ENCODE data around the gene GABARAPL1.
"Not testable (repeated sequence)": the region's sequence is repeated elsewhere in the genome, so short reads cannot be mapped to it uniquely, and the experiment has no call there.

Gene GABARAPL1

GRCh38 chr12:10197879-10198278 lies 14.8 kb upstream of the GABARAPL1 start:
- no peak for DNase-seq (ENCODE audit: low read depth)

GRCh38 chr12:10204495-10204894 lies 8.2 kb upstream of the GABARAPL1 start:
- not testable (repeated sequence) for DNase-seq (ENCODE audit: low read depth)

GRCh38 chr12:10205220-10205807 lies 7.4 kb upstream of the GABARAPL1 start:
- DNase-seq (ENCODE audit: low read depth) = no peak

- DNase-seq (ENCODE audit: low read depth) = no peak
Observed at GRCh38 chr12:10207136-10207535, 5.5 kb upstream of the GABARAPL1 start.

GRCh38 chr12:10210225-10210624 lies 2.5 kb upstream of the GABARAPL1 start:
- DNase-seq (ENCODE audit: low read depth) = no peak

- no peak for DNase-seq (ENCODE audit: low read depth)
Observed at GRCh38 chr12:10211101-10211939, 1.4 kb upstream of the GABARAPL1 start.

- DNase-seq (ENCODE audit: low read depth) = peak; percentile 83
Observed at GRCh38 chr12:10211940-10212738, 538 bp upstream of the GABARAPL1 start.

GRCh38 chr12:10213168-10214135 lies 775 bp downstream of the GABARAPL1 start:
- peak; percentile 68 for DNase-seq (ENCODE audit: low read depth)

GRCh38 chr12:10214136-10214894 lies 1.6 kb downstream of the GABARAPL1 start:
- no peak for DNase-seq (ENCODE audit: low read depth)

- no peak for DNase-seq (ENCODE audit: low read depth)
Observed at GRCh38 chr12:10214895-10215267, 2.2 kb downstream of the GABARAPL1 start.

- DNase-seq (ENCODE audit: low read depth) = no peak
Observed at GRCh38 chr12:10215436-10215835, 2.8 kb downstream of the GABARAPL1 start.

GRCh38 chr12:10215946-10216345 lies 3.3 kb downstream of the GABARAPL1 start:
- not testable (repeated sequence) for DNase-seq (ENCODE audit: low read depth)

- no peak for DNase-seq (ENCODE audit: low read depth)
Observed at GRCh38 chr12:10218021-10218420, 5.3 kb downstream of the GABARAPL1 start.

- DNase-seq (ENCODE audit: low read depth) = no peak
Observed at GRCh38 chr12:10220398-10221077, 7.9 kb downstream of the GABARAPL1 start.

GRCh38 chr12:10221846-10222245 lies 9.2 kb downstream of the GABARAPL1 start:
- DNase-seq (ENCODE audit: low read depth) = no peak

GRCh38 chr12:10223208-10223607 lies 10.5 kb downstream of the GABARAPL1 start:
- no peak for DNase-seq (ENCODE audit: low read depth)

GRCh38 chr12:10225426-10225825 lies 12.7 kb downstream of the GABARAPL1 start:
- not testable (repeated sequence) for DNase-seq (ENCODE audit: low read depth)

- DNase-seq (ENCODE audit: low read depth) = no peak
Observed at GRCh38 chr12:10226086-10226485, 13.4 kb downstream of the GABARAPL1 start.

GRCh38 chr12:10226731-10227130 lies 14.1 kb downstream of the GABARAPL1 start:
- DNase-seq (ENCODE audit: low read depth) = no peak

- no peak for DNase-seq (ENCODE audit: low read depth)
Observed at GRCh38 chr12:10227648-10228047, 15.0 kb downstream of the GABARAPL1 start.

Measured in activated T-cell treated with anti-CD3 and anti-CD28 coated beads for 24 hours (primary cell).